Dermis microvascular lymphatic vessel endothelial cell (primary cell): ENCODE results near the gene GPR15LG. TPM values are rescaled to one million over a fixed set of nuclear protein-coding genes. Genes with fewer than 3 reads are reported as not detected.
"Not testable (repeated sequence)": the region's sequence is repeated elsewhere in the genome, so short reads cannot be mapped to it uniquely, and the experiment has no call there.

ENCODE experiments used
- DNase-seq, 2 donors: peaks; one replicate each; pipeline versions ENCODE4 v3.0.0 to v3.0.0-alpha.2; 2010; ENCODE audit warnings: low read depth in 2 of 2
- total RNA-seq: library from RNA; depleted of rRNA; stranded (reverse); fragments of >200 nt; gene quantifications from 2 replicates; pipeline ENCODE4 v1.2.1, GENCODE V29; 2014

GPR15LG gene
- total RNA-seq, 1 donor from 2014 or later = not detected

DNA sequence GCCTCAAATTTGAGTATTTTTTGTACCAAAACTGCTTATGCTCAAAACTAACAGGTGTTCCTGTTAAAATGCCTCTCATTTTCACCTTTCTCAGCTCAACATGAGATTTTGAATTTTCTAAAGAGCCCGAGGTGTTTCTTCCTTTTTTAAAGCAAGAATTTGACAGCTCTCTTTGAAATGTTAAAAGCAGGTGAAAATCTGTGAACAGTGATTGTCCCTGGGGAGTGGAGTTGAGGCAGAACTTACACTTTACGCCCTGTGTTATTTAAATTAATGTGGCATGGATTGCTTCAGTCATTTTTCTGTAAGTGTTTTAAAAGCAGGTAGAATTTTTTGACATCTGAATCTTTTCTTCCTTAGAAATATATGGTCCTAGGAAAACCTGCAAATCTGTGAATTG is 9.2 kb upstream of the GPR15LG start:
- no peak for DNase-seq

DNA sequence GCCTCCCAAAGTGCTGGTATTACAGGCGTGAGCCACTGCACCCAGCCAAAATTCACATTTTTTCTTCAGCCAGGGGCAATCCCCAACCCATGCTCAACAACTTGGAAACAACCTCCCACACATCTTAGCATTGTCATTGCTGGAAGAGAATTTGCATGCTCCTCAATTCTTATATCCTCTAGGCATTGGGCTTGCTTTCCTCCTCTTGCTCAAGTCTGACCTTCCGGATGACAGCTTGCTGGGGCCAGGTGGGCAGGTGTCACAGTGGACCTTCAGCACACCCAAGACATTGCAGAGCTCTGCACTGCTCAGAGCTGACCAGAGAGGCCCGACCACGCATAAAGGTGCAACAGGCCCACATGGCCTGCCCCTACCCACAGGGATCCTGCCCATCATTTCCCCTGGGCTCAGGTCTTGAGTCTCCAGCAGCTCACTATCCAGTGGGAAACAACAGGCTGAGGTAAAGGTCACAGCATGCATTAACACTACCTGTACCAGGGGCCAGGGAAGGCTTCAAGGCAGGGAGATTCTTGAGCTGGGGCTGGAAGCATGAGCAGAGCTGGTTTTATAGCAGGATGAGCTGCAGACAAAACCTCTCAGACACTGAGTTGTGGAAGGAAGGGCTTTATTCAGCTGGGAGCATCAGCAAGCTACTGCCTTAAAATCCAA is 6.8 kb upstream of the GPR15LG start:
- DNase-seq = no peak

DNA sequence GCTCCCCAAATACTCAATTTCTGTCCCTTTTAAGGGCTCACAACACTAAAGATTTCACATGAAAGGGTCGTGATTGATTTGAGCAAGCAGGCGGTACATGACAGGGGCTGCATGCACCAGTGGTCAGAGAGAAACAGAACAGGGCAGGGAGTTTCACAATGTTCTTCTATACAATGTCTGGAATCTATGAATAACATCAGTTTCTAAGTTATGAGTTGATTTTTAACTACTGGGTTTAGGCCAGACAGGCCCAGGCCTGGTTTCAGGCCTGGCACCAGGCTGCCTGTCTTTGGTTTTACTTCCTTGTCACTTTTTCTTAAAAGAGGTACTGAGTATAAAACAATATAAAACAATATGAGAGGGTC is 6.3 kb upstream of the GPR15LG start:
- not testable (repeated sequence) for DNase-seq

DNA sequence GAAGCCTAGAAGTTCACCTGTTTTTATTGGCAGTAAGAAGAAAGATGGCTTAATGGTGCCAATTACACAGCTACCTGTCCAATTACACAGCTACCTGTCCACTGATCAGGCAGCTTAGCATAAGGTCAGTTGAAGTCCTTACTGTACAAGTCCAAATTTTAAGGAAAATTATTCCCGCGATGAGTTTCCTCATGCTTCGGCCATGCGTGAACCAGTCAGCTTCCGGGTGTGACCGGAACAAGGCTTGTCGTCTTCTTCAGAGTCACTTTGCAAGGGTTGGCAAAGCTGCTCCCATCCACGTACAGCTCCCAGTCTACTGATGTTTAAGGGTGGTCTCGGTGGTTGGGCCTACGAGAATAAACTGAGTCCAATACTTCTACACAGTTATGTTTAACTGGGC is 5.2 kb upstream of the GPR15LG start:
- not testable (repeated sequence) for DNase-seq

DNA sequence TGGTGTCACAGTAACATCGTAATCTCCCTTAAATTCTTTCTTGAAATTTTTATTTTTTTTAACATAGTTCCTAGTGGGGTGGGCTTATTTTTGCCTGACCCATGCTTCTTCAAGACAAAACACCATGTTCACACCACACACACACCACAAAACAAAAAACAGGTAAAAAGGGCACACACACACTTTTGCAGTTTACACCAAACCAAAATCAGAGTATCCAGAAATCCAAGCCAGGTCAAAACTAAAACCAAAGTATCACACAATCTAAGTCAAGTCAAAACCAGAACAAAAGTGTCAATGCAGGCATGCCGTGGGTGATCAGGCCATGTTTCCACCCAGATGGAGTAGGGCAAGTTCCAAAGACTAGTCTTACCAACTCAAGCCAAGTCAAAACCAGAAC is 2.4 kb upstream of the GPR15LG start:
- DNase-seq = not testable (repeated sequence)

DNA sequence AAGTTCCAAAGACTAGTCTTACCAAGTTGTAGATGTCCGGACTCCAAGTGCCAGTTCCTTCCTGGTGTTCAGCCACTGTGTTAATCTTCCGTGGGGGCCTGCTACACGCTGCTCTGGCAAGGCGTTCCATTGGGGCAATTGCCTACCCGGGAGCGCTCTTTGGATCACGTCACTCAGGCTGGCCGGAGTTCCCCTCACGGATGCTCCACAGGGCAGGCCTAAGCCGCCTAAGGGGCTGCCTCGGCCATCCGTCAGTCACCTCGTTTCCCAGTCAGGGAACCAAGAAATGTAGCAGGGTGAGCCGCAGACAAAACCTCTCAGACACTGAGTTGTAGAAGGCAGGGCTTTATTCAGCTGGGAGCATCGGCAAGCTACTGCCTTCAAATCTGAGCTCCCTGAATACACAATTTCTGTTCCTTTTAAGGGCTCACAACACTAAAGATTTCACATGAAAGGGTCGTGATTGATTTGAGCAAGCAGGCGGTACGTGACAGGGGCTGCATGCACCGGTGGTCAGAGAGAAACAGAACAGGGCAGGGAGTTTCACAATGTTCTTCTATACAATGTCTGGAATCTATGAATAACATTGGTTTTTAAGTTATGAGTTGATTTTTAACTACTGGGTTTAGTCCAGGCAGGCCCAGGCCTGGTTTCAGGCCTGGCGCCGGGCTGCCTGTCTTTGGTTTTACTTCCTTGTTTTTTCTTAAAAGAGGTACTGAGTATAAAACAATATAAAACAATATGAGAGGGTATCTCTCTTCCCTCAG is 1.7 kb upstream of the GPR15LG start:
- DNase-seq = not testable (repeated sequence)

DNA sequence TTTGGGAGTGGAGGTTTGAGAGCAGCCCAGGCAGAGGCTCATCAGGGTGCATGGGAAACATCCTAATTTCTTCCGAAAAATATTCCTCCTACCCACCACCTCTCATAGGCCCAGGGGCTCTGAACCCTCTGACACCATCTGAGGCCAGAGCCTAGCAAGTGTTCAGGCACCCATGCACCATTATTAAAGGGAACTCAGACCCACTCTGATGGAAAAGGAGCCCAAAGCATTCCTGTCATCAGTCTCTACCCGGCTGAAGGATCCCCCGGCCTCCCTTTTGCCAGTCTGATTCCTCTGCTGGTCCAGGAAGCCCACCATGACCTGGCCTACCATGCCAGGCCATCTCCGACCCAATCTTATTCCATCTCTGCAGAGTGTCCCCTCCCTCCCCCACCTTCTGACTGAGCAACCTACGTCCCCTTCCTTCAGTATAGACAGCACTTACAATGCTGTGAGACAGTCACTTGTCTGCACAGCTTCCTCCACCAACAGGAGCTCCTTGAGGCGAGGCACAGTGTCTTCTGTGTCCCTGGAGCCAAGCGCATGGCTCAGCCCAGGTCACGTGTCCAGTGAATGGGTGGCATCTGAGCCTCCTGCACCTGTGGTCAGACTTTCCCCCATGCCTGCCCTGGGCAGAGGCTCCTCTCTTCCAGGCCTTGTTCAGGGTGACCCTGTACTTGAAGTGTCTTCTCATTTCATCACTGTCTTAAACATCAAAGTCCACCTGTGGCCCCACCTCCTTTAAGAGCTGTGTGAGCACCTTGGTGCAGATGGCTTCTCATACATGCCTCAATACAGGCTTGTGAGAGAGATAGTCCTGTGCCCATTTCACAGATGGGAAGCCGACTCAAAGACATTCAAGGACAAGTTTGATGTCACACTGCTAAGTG is 889 bp upstream of the GPR15LG start:
- DNase-seq = no peak

DNA sequence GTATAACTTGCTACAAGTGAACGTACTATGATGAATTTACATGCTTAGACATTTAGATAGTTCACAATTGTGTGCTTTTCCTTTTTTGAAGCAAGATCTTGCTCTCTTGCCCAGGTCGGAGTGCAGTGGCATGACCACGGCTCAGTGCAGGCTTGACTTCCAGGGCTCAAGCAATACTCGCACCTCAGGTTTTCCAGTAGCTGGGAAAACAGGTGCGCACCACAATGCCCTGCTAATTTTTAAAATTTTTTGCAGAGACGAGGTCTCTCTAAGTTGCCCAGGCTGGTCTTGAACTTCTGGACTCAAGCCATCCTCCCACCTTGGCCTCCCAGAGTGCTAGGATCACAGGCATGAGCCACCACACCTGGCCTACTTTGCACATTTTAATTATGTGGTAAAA is 1.8 kb downstream of the GPR15LG start:
- no peak for DNase-seq

DNA sequence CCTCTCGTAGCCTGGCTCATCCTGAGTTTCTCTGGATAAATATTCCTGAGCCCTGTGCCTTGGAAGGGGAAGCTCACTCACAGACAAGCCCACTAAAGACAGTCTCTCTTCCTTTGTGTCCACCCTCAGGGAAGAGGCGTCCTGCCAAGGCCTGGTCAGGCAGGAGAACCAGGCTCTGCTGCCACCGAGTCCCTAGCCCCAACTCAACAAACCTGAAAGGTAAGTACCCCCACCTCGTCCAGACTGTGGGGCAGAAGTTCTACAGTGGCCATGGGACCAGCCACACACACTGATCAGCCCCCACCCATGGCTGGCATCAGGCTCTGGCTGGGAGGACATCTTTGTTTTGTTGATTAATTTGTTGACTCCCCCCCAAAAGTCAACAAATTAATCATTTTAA is 2.8 kb downstream of the GPR15LG start:
- no peak for DNase-seq

DNA sequence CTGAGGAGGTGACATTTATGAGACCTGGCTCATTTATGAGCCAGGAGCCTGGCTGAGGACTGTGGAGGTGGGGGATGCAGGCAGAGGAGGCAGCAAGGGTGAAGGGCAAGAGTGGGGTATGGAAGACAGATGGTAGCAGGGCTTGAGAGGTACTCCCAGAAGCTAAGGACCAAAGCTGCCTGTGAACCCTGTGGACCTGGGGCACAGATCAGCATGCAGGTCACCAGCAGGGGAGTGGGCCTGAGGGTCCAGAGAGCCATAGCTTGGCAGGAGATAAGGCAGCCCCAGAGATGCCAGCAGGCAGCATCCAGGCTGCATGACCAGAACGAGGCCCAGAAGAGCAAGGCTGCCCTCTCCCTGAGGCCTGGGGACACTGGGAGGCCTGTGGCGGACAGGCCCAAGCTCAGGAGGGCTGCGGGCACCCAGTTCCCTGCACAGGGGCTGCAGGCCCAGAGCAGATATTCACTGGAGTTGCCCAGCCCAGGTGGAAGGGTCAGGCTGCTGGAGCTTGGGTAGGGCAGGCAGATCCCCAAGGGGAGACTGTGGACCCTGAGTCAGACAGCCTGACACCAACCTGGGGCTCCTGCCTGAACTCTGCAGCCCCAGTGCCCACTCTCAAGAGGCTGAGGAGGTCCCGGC is 3.4 kb downstream of the GPR15LG start:
- no peak for DNase-seq

DNA sequence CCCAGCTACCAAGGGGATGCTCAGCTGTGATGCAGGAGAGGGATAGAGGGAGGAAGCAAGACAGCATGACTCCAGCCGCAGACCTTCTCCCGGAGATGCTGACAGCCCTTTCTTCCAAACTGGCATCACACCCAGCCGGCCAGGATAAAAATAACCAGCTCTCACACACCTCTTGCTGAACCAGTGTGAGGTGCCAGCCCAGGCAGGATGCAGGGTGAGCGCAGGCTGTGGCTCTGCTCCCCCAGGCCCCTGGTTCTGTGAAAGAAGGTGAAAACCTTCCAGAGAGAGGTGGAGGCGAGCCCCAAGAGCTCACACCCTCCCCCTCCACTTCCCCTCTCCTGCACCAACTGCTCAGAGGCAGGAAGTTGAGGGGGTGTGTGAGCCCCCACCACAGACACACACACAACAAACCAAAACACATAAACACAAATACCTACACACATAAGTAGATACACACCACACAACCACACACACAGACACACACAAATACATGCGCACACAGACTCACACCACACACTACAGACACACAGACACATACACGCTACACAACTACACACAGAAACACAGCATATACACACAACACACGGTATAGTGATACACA is 4.0 kb downstream of the GPR15LG start:
- DNase-seq = no peak

DNA sequence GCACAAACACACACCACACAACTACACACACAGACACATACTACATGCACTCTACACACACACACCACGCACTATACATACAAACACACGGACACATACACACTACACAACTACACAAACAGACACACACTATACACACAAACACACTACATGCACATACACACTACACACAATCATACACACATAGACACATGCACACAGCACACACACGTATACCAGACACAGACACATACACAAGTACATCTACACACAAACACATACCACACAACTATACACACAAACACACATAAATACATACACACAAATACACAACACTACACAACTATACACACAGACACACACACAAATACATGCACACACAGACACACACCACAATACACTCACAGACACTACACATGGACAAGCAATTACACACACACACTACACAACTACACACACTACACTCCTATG is 4.6 kb downstream of the GPR15LG start:
- no peak for DNase-seq

DNA sequence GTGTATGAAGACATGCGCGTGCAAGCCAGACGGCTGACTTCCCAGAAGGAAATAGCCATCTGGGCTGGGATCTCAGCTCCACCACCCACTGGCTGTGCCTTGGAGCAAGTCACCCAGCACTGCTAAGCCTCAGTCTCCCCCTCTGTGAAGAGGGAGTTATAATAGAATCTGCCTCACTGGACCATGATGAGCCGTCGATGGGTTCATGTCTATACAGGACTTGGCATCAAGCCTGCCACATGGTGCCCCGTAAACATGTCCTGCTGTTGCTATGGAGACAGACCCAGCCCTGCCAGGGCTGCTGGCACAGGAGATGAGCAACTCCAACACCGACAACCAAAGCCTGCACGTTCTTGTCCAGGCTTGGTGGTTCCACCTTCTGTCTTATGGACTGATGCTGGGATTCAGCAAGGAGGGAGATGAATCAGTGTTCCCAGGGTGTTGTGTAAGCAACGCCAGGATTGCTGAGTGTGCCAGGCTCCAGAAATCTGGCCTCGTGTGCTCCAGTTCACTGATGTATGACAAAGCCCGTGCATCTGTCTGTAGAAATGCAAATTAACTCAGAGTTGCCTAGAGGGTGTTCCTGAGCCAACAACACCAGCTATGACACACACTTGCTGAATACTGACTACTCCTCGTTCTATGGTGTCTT is 5.6 kb downstream of the GPR15LG start:
- no peak for DNase-seq

DNA sequence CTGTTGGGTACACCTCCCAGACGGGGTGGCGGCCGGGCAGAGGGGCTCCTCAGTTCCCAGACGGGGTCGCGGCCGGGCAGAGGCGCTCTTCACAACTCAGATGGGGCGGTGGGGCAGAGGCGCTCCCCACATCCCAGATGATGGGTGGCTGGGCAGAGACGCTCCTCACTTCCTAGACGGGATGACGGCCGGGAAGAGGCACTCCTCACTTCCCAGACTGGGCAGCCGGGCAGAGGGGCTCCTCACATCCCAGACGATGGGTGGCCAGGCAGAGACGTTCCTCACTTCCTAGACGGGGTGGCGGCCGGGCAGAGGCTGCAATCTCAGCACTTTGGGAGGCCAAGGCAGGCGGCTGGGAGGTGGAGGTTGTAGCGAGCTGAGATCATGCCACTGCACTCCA is 6.8 kb downstream of the GPR15LG start:
- DNase-seq = not testable (repeated sequence)

DNA sequence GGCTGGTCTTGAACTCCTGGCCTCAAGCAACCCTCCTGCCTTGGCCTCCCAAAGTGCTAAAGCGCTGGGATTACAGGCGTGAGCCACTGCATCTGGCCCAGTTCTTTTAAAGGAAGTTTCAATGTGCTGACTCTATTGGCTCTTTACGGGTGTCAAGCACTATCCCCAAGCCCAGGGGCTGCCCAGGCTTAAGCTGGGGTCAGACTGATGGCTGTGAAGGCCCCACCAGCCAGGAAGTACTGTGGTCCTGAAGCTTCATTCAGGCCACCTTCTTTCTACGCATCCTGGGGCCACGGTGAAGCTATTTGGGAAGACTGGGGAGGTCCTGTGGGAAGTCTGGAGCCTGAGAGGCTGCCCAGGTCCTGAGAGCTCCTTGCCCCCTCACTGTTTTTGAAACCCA is 8.0 kb downstream of the GPR15LG start:
- DNase-seq = no peak

DNA sequence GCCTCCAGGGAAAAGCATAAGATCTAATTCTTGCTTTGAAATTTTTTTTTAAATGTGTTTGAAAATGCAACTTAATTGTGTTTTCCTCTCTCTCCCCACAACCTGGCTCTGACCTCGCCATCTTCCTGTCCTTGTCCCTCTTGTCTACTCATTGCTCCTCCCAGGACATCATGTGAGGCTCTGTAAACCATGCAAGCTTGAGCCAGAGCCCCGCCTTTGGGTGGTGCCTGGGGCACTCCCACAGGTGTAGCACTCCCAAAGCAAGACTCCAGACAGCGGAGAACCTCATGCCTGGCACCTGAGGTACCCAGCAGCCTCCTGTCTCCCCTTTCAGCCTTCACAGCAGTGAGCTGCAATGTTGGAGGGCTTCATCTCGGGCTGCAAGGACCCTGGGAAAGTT is 10.9 kb downstream of the GPR15LG start:
- DNase-seq = no peak

DNA sequence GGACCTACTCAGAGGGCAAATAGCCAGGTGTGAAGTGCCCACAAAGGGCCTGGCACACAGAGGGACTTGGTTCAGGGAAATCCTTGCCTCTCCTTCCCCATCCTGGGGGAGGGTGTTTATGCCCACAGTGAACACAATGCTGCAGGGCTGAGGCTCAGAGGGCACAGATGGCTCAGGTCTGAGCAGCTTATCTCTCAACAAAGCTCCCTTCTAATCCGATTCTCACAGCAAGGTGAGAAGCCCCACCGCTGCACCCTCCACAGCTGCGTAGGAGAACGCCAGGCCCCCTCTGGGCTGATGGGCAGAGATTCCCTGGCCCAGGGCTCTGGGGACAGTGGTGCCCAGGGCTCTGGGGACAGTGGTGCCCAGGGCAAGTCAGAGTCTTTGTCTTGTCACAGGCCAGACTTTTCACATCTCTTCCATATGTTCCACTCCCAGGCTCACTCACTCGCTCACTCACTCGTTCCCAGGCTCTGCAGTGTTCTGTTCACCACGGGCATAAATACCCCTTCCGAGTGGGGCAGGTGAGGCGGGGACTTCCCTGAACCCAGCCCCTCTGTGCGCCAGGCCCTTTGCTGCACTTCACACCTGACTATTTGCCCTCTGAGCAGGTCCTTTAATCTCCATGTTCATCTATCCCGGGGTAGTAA is 12.1 kb downstream of the GPR15LG start:
- no peak for DNase-seq

DNA sequence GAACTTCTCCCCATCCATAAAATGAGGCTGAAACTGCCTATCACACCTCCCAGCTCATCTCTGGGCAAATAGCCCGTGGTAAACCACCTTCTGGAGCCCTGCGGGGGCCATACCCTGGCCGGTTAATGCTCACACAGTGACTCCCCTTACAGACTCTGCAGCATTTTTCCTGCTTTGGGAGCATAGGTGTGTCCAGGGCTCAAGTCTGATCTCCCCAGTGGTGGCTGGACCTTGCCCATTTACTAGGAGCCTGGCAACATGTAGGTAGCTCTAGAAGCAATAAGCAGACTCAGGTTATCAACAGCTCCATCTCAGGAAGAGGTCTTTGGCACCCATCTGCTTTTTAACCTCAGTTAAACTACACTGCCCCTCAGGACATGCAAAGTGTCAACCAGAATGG is 15.2 kb downstream of the GPR15LG start:
- DNase-seq = no peak

DNA sequence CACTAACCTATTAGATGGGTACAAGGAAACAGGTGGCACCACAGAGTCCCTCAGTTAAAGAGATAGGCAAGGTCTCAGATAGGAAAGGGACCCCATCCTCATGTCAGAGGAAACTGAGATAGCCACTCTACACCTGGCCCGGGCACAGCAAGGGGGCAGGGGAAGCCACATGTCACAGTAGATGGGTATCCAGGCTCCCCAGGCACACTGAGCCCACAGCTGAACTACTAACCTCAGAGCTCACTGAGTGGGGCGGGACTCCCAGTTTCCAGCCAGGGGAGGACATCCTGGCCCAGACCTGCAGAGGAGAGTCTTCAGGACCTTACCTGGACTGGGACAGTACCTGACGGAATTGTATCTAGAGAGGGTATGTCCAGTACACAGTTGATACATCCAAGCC is 17.0 kb downstream of the GPR15LG start:
- no peak for DNase-seq

DNA sequence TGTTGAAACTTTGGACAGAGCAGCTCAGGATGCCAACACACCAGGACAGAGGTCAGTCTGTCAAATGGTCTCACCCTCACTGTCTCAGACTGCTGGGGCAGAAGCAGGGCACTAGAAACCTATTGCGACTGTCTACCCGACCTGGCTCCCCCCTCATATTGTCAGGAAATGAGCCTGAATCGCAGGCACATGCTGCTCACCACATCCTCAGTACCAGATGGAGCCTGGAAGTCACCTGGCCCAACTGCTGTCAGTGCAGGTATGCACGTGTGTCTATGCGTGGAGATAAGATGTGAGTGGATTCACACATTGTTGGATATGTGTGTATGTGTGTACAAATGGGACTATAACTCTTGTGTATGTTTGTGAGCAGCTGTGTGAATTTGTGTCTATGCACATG is 17.5 kb downstream of the GPR15LG start:
- DNase-seq = no peak
